ENCODE measurements around the gene APOBEC3H. TPM values are rescaled to one million over a fixed set of nuclear protein-coding genes. Genes with fewer than 3 reads are reported as not detected.
A peak's percentile ranks its signal among the peaks of the same experiment; 100 is the strongest.
"Not testable (repeated sequence)": the region's sequence is repeated elsewhere in the genome, so short reads cannot be mapped to it uniquely, and the experiment has no call there.

APOBEC3H gene
- total RNA-seq, 6 donors from 2014 or later = 0.78 to 4.2 (median 1.0) TPM

GRCh38 chr22:39077026-39077840 is 19.8 kb upstream of the APOBEC3H start, which contains the start of gene APOBEC3G:
APOBEC3G (plus strand) TSS chr22:39077275; CDS start chr22:39077362, 87 bp downstream.
- H3K4me3 ChIP-seq = peak within 1 kb of the TSS; percentile 38 to 59 (median 53)
- H3K27ac ChIP-seq = peak within 1 kb of the TSS; percentile 78 to 93 (median 86)
- ATAC-seq (ENCODE audit: low FRiP score in 2 of 2) (peak; percentile 84 to 91), DNase-seq (peak in 1 of 2 donors; percentile 64)
- peaks cover 6 to 13% (median 11%) of the 10 kb centered on the region in 4 donors for H3K4me1 ChIP-seq
- H3K27me3 ChIP-seq, H3K9me3 ChIP-seq: not testable (repeated sequence)
- 14 to 16% methylated on average over 8 to 9 of the region's 17 CpGs for WGBS, 2 donors
- peaks cover 0 to 18% (median 2%) of the 10 kb centered on the region in 4 donors for H3K36me3 ChIP-seq
- TF ChIP-seq POLR2A (IDR thresholded peaks at IDR 0.05) (peak in 2 of 4 donors; percentile 19 to 60), POLR2AphosphoS5 (IDR thresholded peaks at IDR 0.05) (peak in 1 of 2 donors; percentile 32)

GRCh38 chr22:39077912-39078311 is 19.1 kb upstream of the APOBEC3H start:
- H3K27me3 ChIP-seq; DNase-seq; ATAC-seq (ENCODE audit: low FRiP score in 2 of 2); H3K9me3 ChIP-seq: not testable (repeated sequence)
- H3K4me1 ChIP-seq = peaks cover 6 to 13% (median 11%) of the 10 kb centered on the region in 4 donors
- H3K4me3 ChIP-seq = peak overlapping the region in 3 of 4 donors; percentile 47 to 59 (median 59)
- 87 to 90% methylated on average over 12 of the region's 12 CpGs for WGBS, 2 donors
- H3K36me3 ChIP-seq = peaks cover 0 to 18% (median 2%) of the 10 kb centered on the region in 4 donors
- peak overlapping the region in 3 of 4 donors; percentile 82 to 93 (median 90) for H3K27ac ChIP-seq

GRCh38 chr22:39078329-39078728 is 18.7 kb upstream of the APOBEC3H start:
- WGBS, 2 donors = 87 to 95% methylated on average over 6 to 8 of the region's 8 CpGs
- Histone ChIP-seq H3K27me3 (no peaks in the 10 kb centered on the region), H3K4me1 (peaks cover 6 to 13% (median 11%) of the 10 kb centered on the region in 4 donors), H3K9me3 (no peaks in the 10 kb centered on the region), H3K27ac (peak overlapping the region in 2 of 4 donors; percentile 16 to 90), H3K36me3 (peaks cover 0 to 18% (median 2%) of the 10 kb centered on the region in 4 donors), H3K4me3 (peak overlapping the region in 3 of 4 donors; percentile 47 to 59 (median 59))
- ATAC-seq (ENCODE audit: low FRiP score in 2 of 2) (no peak), DNase-seq (no peak)
- TF ChIP-seq POLR2A (IDR thresholded peaks at IDR 0.05) (no peak), EP300 (IDR thresholded peaks at IDR 0.05) (no peak), POLR2AphosphoS5 (IDR thresholded peaks at IDR 0.05) (no peak), CTCF (IDR thresholded peaks at IDR 0.05) (no peak)

- H3K9me3 ChIP-seq; H3K27ac ChIP-seq; H3K27me3 ChIP-seq; H3K4me3 ChIP-seq; DNase-seq; ATAC-seq (ENCODE audit: low FRiP score in 2 of 2): not testable (repeated sequence)
- 90 to 92% methylated on average over 20 to 24 of the region's 24 CpGs for WGBS, 2 donors
- peaks cover 6 to 13% (median 11%) of the 10 kb centered on the region in 4 donors for H3K4me1 ChIP-seq
- H3K36me3 ChIP-seq = peaks cover 0 to 18% (median 2%) of the 10 kb centered on the region in 4 donors
Measured at GRCh38 chr22:39079054-39079637, 17.9 kb upstream of the APOBEC3H start.

GRCh38 chr22:39080052-39080762 is 16.8 kb upstream of the APOBEC3H start:
- no peaks in the 10 kb centered on the region for H3K27me3 ChIP-seq
- DNase-seq = no peak
- ATAC-seq (ENCODE audit: low FRiP score in 2 of 2) = no peak
- 81 to 85% methylated on average over 9 of the region's 9 CpGs for WGBS, 2 donors
- peaks cover 0 to 18% (median 2%) of the 10 kb centered on the region in 4 donors for H3K36me3 ChIP-seq
- no peak overlapping the region for H3K4me3 ChIP-seq
- TF ChIP-seq POLR2A (IDR thresholded peaks at IDR 0.05) (no peak), EP300 (IDR thresholded peaks at IDR 0.05) (no peak), POLR2AphosphoS5 (IDR thresholded peaks at IDR 0.05) (no peak), CTCF (IDR thresholded peaks at IDR 0.05) (no peak)
- H3K9me3 ChIP-seq = no peaks in the 10 kb centered on the region
- peaks cover 6 to 13% (median 11%) of the 10 kb centered on the region in 4 donors for H3K4me1 ChIP-seq
- no peak overlapping the region for H3K27ac ChIP-seq

- ATAC-seq (ENCODE audit: low FRiP score in 2 of 2) = no peak
Measured at GRCh38 chr22:39081016-39081415, 16.0 kb upstream of the APOBEC3H start.

More at GRCh38 chr22:39081016-39081415, 16.0 kb upstream of the APOBEC3H start:
- WGBS, 2 donors = 94 to 98% methylated on average over 8 to 12 of the region's 12 CpGs
- H3K4me3 ChIP-seq = no peak overlapping the region
- no peaks in the 10 kb centered on the region for H3K27me3 ChIP-seq
- TF ChIP-seq POLR2AphosphoS5 (IDR thresholded peaks at IDR 0.05) = no peak
- no peak for DNase-seq
- peaks cover 0 to 18% (median 2%) of the 10 kb centered on the region in 4 donors for H3K36me3 ChIP-seq
- H3K9me3 ChIP-seq = no peaks in the 10 kb centered on the region
- H3K27ac ChIP-seq = no peak overlapping the region
- peaks cover 6 to 13% (median 11%) of the 10 kb centered on the region in 4 donors for H3K4me1 ChIP-seq
